B cell (primary cell): ENCODE results near the gene MPND. TPM values are rescaled to one million over a fixed set of nuclear protein-coding genes. Genes with fewer than 3 reads are reported as not detected.

Experiments used
- ATAC-seq: fragments of 200-7000 bp; cut with Tn5 transposase; one replicate; pipeline ENCODE4 v1.10.0; 2021; ENCODE audit warnings: low read depth, mild to moderate bottlenecking, moderate number of reproducible peaks, moderate library complexity
- CTCF ChIA-PET: fragments of 350-600 bp; sonication (Branson Sonifier 250); formaldehyde crosslinking; loops from one replicate; lab custom pipeline; 2021; ENCODE audit warnings: antibody characterized with exemption, inconsistent platforms; lab: Charles Lee
- POLR2A ChIA-PET: fragments of 350-600 bp; sonication (Branson Sonifier 250); formaldehyde crosslinking; loops from one replicate; lab custom pipeline; 2021; ENCODE audit warnings: antibody characterized with exemption; lab: Charles Lee
- DNase-seq: peaks from one replicate; pipeline ENCODE4 v3.0.0; 2013
- H2AFZ ChIP-seq: 2 replicates; pipeline ENCODE4 v1.6.1; 2012; ENCODE audit warnings: mild to moderate bottlenecking, low read depth, low read length; ENCODE audit not compliant: insufficient read depth, poor library complexity, severe bottlenecking
- H3K27ac ChIP-seq, 2 donors: 1 replicate in 1 of 2; 2 replicates in 1 of 2; pipeline ENCODE4 v1.5.1; 2012 to 2013; ENCODE audit warnings: low read length in 2 of 2, mild to moderate bottlenecking in 2 of 2, moderate library complexity in 1 of 2
- H3K27me3 ChIP-seq, 4 experiments: fragments of 200-600 bp in 1 of 4; sonication (generic) in 1 of 4; replicated peaks in 1 of 4; 1 replicate in 2 of 4; 2 replicates in 2 of 4; pipeline versions ENCODE4 v1.6.1 to v1.7.0; 2013 to 2016; ENCODE audit warnings: low read length in 3 of 4, mild to moderate bottlenecking in 2 of 4, mixed read lengths in 1 of 4, moderate library complexity in 1 of 4; ENCODE audit not compliant: insufficient read depth in 4 of 4, control insufficient read depth in 3 of 4; ENCODE audit errors: control extremely low read depth in 1 of 4
- H3K36me3 ChIP-seq, 2 experiments: replicated peaks in 1 of 2; 1 replicate in 1 of 2; 2 replicates in 1 of 2; pipeline versions ENCODE4 v1.6.1 to v1.7.1; 2013; ENCODE audit warnings: low read length in 1 of 2; ENCODE audit not compliant: insufficient read depth in 2 of 2, control insufficient read depth in 1 of 2; ENCODE audit errors: control extremely low read depth in 1 of 2, extremely low read depth in 1 of 2
- H3K4me1 ChIP-seq, 2 donors: fragments of 200-600 bp in 1 of 2; sonication (generic) in 1 of 2; 1 replicate in 1 of 2; 2 replicates in 1 of 2; pipeline versions ENCODE4 v1.5.1 to v1.6.1; 2013 to 2017; ENCODE audit warnings: low read length in 2 of 2; ENCODE audit not compliant: control insufficient read depth in 2 of 2, insufficient read depth in 2 of 2
- H3K4me2 ChIP-seq: replicated peaks from 2 replicates; pipeline ENCODE3; 2012; ENCODE audit warnings: mild to moderate bottlenecking, low read depth, low read length; ENCODE audit not compliant: poor library complexity, severe bottlenecking
- H3K4me3 ChIP-seq, 5 experiments: fragments of 200-600 bp in 1 of 5; sonication (generic) in 1 of 5; 1 replicate in 3 of 5; 2 replicates in 2 of 5; pipeline versions ENCODE4 v1.5.1 to v1.7.0; 2011 to 2016; ENCODE audit warnings: low read length in 4 of 5, mild to moderate bottlenecking in 4 of 5, low read depth in 2 of 5, control low read depth in 1 of 5, moderate library complexity in 1 of 5; ENCODE audit not compliant: insufficient read depth in 1 of 5; ENCODE audit errors: control extremely low read depth in 1 of 5, extremely low read depth in 1 of 5
- H3K79me2 ChIP-seq: fragments of 200-600 bp; sonication (generic); one replicate; pipeline ENCODE4 v1.6.0; 2016; ENCODE audit warnings: low read length; ENCODE audit not compliant: control insufficient read depth, insufficient read depth
- H3K9ac ChIP-seq: fragments of 200-600 bp; sonication (generic); 2 replicates; pipeline ENCODE4 v1.6.1; 2017; ENCODE audit warnings: mild to moderate bottlenecking, low read length, moderate library complexity
- H3K9me3 ChIP-seq, 3 donors: one replicate each; pipeline versions ENCODE4 v1.6.1 to v1.7.1; 2013; ENCODE audit warnings: low read length in 2 of 3; ENCODE audit not compliant: control insufficient read depth in 2 of 3, insufficient read depth in 1 of 3; ENCODE audit errors: control extremely low read depth in 1 of 3
- H4K20me1 ChIP-seq: 2 replicates; pipeline ENCODE4 v1.6.0; 2012; ENCODE audit warnings: mild to moderate bottlenecking, low read length; ENCODE audit not compliant: insufficient read depth, control insufficient read depth, poor library complexity, severe bottlenecking
- H3K27ac Mint-ChIP-seq: one replicate; pipeline ENCODE4 v1.8.0; 2021; ENCODE audit warnings: mixed read lengths
- H3K27me3 Mint-ChIP-seq: one replicate; pipeline ENCODE4 v1.8.0; 2021; ENCODE audit warnings: mixed read lengths
- H3K4me1 Mint-ChIP-seq: one replicate; pipeline ENCODE4 v1.8.0; 2021; ENCODE audit warnings: mixed read lengths
- H3K4me3 Mint-ChIP-seq: one replicate; pipeline ENCODE4 v1.8.0; 2021; ENCODE audit warnings: mixed read lengths
- H3K9me3 Mint-ChIP-seq: one replicate; pipeline ENCODE4 v1.8.0; 2022; ENCODE audit warnings: mixed read lengths; ENCODE audit not compliant: insufficient read depth
- EZH2 ChIP-seq: IDR thresholded peaks from 2 replicates; pipeline ENCODE4 v1.6.1; 2012; ENCODE audit warnings: borderline replicate concordance, low read depth, mild to moderate bottlenecking, moderate library complexity, low read length; ENCODE audit not compliant: insufficient read depth, poor library complexity, severe bottlenecking
- WGBS: methylation state at CpG from one replicate; pipeline ENCODE4 v1.1.5; 2013; ENCODE audit warnings: missing lambda C conversion rate; ENCODE audit not compliant: insufficient coverage; 5-methylcytosine and 5-hydroxymethylcytosine counted together
- intact Hi-C: fragments of 100-400 bp; cut with micrococcal nuclease; formaldehyde crosslinking; loops from one replicate; pipeline ENCODE4 v1.10.0; 2022
- polyA plus RNA-seq: library from polyadenylated mRNA; depleted of rRNA; stranded (reverse); fragments of >200 nt; gene quantifications from 2 replicates; pipeline ENCODE4 v1.2.3, GENCODE V29; 2012
- total RNA-seq, 2 donors: library from RNA; stranded (reverse); fragments of 120-200 nt in 1 of 2; gene quantifications; 1 replicate in 1 of 2; 2 replicates in 1 of 2; pipeline versions ENCODE4 v1.2.3 to v1.2.4, GENCODE V29; 2013 to 2022
- TF ChIP-seq, protein P1 (sequence below): fragments of 200-600 bp; IDR thresholded peaks from one replicate; pipeline ENCODE4 v1.8.0; 2022; ENCODE audit warnings: antibody characterized with exemption, mild to moderate bottlenecking

Gene MPND
- total and polyA plus RNA-seq, 2 donors (not counting 1 experiment from before 2014, with no cell fraction given), result 14.5 to 25.6 TPM

DNA sequence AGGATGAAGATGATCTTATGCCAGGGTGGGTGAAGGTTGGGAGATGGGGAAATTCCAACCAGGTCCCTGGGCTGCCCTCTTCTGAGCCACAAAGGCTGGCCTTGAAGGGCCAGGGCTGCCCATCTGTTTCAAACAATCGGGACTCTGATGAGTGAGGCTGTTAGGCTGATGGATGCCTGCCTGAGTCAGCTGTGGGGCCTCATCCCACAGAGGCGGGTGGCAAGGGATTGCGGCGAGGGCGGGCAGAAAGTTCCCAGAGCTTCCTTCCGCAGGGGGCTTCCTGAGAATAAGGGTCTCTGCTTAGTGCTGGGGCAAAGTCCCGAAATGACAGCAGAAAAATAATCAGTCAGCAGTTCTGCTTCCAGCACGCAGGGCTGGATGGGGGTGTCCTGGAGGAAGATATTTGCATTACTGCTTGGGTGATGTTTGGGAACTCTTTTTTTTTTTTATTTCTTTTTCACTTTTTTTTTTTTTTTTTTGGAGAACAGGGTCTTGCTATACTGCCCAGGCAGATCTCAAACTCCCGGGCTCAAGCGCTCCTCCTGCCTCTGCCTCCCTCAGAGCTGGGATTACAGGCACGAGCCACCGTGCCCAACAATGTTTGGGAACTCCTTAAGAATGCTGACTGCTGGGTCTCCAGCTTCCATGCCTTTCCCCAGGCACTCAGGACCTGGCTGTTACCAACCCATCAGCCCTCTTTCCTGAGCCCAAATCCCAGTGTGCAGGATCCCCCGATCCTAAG, 42.9 kb downstream of the MPND start:
- no peak overlapping the region for H3K4me3 ChIP-seq

More for the DNA sequence above, 42.9 kb downstream of the MPND start:
- H3K4me1 ChIP-seq, result peaks cover 4 to 9% of the 10 kb centered on the region in 2 donors
- intact Hi-C loops, result no loop called here
- H3K27me3 ChIP-seq, result no peaks in the 10 kb centered on the region
- no peak overlapping the region for H3K27ac ChIP-seq
- Mint-ChIP-seq H3K9me3 (no peaks in the 10 kb centered on the region), H3K4me3 (no peak overlapping the region), H3K27me3 (no peaks in the 10 kb centered on the region), H3K27ac (no peak overlapping the region), H3K4me1 (peaks cover 32% of the 10 kb centered on the region)
- WGBS, result 94% methylated on average over 11 of the region's 13 CpGs
- TF ChIP-seq, protein P1, sequence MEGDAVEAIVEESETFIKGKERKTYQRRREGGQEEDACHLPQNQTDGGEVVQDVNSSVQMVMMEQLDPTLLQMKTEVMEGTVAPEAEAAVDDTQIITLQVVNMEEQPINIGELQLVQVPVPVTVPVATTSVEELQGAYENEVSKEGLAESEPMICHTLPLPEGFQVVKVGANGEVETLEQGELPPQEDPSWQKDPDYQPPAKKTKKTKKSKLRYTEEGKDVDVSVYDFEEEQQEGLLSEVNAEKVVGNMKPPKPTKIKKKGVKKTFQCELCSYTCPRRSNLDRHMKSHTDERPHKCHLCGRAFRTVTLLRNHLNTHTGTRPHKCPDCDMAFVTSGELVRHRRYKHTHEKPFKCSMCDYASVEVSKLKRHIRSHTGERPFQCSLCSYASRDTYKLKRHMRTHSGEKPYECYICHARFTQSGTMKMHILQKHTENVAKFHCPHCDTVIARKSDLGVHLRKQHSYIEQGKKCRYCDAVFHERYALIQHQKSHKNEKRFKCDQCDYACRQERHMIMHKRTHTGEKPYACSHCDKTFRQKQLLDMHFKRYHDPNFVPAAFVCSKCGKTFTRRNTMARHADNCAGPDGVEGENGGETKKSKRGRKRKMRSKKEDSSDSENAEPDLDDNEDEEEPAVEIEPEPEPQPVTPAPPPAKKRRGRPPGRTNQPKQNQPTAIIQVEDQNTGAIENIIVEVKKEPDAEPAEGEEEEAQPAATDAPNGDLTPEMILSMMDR, result no peak
- TF ChIP-seq EZH2, result no peak
- H2AFZ ChIP-seq, result no peak overlapping the region
- peaks cover 0 to 3% (median 0%) of the 10 kb centered on the region in 3 donors for H3K9me3 ChIP-seq
- peaks cover 73% of the 10 kb centered on the region for H4K20me1 ChIP-seq
- DNase-seq (no peak), ATAC-seq (no peak)
- peaks cover 96% of the 10 kb centered on the region for H3K79me2 ChIP-seq
- no peak overlapping the region for H3K4me2 ChIP-seq
- ChIA-PET CTCF (no interaction called here), POLR2A (no interaction called here)
- peaks cover 0 to 34% of the 10 kb centered on the region in 2 experiments for H3K36me3 ChIP-seq
- no peak overlapping the region for H3K9ac ChIP-seq
